ENCODE measurements around the gene PARD3. TPM values are rescaled to one million over a fixed set of nuclear protein-coding genes. Genes with fewer than 3 reads are reported as not detected.
"Not testable (repeated sequence)": the region's sequence is repeated elsewhere in the genome, so short reads cannot be mapped to it uniquely, and the experiment has no call there.

PARD3 gene
- total RNA-seq, 4 donors from 2014 or later: 150 to 172 (median 165) TPM

- WGBS, 2 donors: 35 to 39% methylated on average over 1 of the region's 1 CpG
- DNase-seq (ENCODE audit: low spot score in 2 of 2): no peak
- TF ChIP-seq POLR2A (IDR thresholded peaks at IDR 0.05) (no peak), CTCF (IDR thresholded peaks at IDR 0.05) (no peak)
- intact Hi-C loops (cut with DNase I; ENCODE audit: low total_unique reads): no loop called here
- H3K4me3 ChIP-seq (ENCODE audit: low read depth, poor library complexity, severe bottlenecking): no peak overlapping the region
Measured at GRCh38 chr10:34705563-34705962, 109.5 kb downstream of the PARD3 start.

GRCh38 chr10:34704526-34705184 lies 110.4 kb downstream of the PARD3 start:
- no peak for DNase-seq (ENCODE audit: low spot score in 2 of 2)
- intact Hi-C loops (cut with DNase I; ENCODE audit: low total_unique reads): no loop called here
- H3K4me3 ChIP-seq (ENCODE audit: low read depth, poor library complexity, severe bottlenecking): no peak overlapping the region
- WGBS, 2 donors: 21 to 44% methylated on average over 2 of the region's 2 CpGs
- TF ChIP-seq CTCF (IDR thresholded peaks at IDR 0.05) (no peak), POLR2A (IDR thresholded peaks at IDR 0.05) (no peak)

- no peak overlapping the region for H3K4me3 ChIP-seq (ENCODE audit: low read depth, poor library complexity, severe bottlenecking)
- no peak for DNase-seq (ENCODE audit: low spot score in 2 of 2)
- WGBS, 2 donors: 59 to 67% methylated on average over 2 of the region's 2 CpGs
- intact Hi-C loops (cut with DNase I; ENCODE audit: low total_unique reads): no loop called here
- TF ChIP-seq POLR2A (IDR thresholded peaks at IDR 0.05) (no peak), CTCF (IDR thresholded peaks at IDR 0.05) (no peak)
Measured at GRCh38 chr10:34702982-34703381, 112.1 kb downstream of the PARD3 start.

GRCh38 chr10:34702093-34702937 lies 112.8 kb downstream of the PARD3 start:
- no peak overlapping the region for H3K4me3 ChIP-seq (ENCODE audit: low read depth, poor library complexity, severe bottlenecking)
- 50 to 58% methylated on average over 8 of the region's 8 CpGs for WGBS, 2 donors
- TF ChIP-seq POLR2A (IDR thresholded peaks at IDR 0.05): no peak
- no peak for TF ChIP-seq CTCF (IDR thresholded peaks at IDR 0.05)
- no peak for DNase-seq (ENCODE audit: low spot score in 2 of 2)
- intact Hi-C loops (cut with DNase I; ENCODE audit: low total_unique reads): no loop called here

- H3K4me3 ChIP-seq (ENCODE audit: low read depth, poor library complexity, severe bottlenecking): no peak overlapping the region
- WGBS, 2 donors: 83 to 84% methylated on average over 6 of the region's 6 CpGs
- no peak for DNase-seq (ENCODE audit: low spot score in 2 of 2)
- TF ChIP-seq CTCF (IDR thresholded peaks at IDR 0.05) (no peak), POLR2A (IDR thresholded peaks at IDR 0.05) (no peak)
- intact Hi-C loops (cut with DNase I; ENCODE audit: low total_unique reads): no loop called here
Measured at GRCh38 chr10:34701194-34701593, 113.9 kb downstream of the PARD3 start.

GRCh38 chr10:34700752-34701151 lies 114.3 kb downstream of the PARD3 start:
- DNase-seq (ENCODE audit: low spot score in 2 of 2); intact Hi-C loops (cut with DNase I; ENCODE audit: low total_unique reads); H3K4me3 ChIP-seq (ENCODE audit: low read depth, poor library complexity, severe bottlenecking): not testable (repeated sequence)
- WGBS, 2 donors: 85 to 86% methylated on average over 5 of the region's 5 CpGs
